ENCODE measurements around the gene GRID1.

GRID1 gene

GRCh38 chr10:85857305-85857704 lies 509.3 kb downstream of the GRID1 start:
- no peak overlapping the region for H3K4me3 ChIP-seq
- peaks cover 0 to 4% (median 0%) of the 10 kb centered on the region in 3 donors for H3K9me3 ChIP-seq
- H3K36me3 ChIP-seq: no peaks in the 10 kb centered on the region
- no peak overlapping the region for H3K27ac ChIP-seq
- no peak for DNase-seq
- no peak for TF ChIP-seq CTCF (IDR thresholded peaks at IDR 0.05)
- no peaks in the 10 kb centered on the region for H3K4me1 ChIP-seq
- intact Hi-C loops (cut with DNase I; ENCODE audit: low total_unique reads): no loop called here
- H3K27me3 ChIP-seq: no peaks in the 10 kb centered on the region

GRCh38 chr10:85851934-85852333 lies 514.7 kb downstream of the GRID1 start:
- DNase-seq: no peak
- Histone ChIP-seq H3K36me3 (no peaks in the 10 kb centered on the region), H3K27me3 (no peaks in the 10 kb centered on the region), H3K27ac (no peak overlapping the region), H3K4me3 (no peak overlapping the region), H3K4me1 (no peaks in the 10 kb centered on the region), H3K9me3 (peaks cover 0 to 10% (median 6%) of the 10 kb centered on the region in 3 donors)
- intact Hi-C loops (cut with DNase I; ENCODE audit: low total_unique reads): no loop called here
- no peak for TF ChIP-seq CTCF (IDR thresholded peaks at IDR 0.05)

- H3K27me3 ChIP-seq: no peaks in the 10 kb centered on the region
- H3K36me3 ChIP-seq: no peaks in the 10 kb centered on the region
- intact Hi-C loops (cut with DNase I; ENCODE audit: low total_unique reads): no loop called here
- no peak overlapping the region for H3K27ac ChIP-seq
- no peak overlapping the region for H3K4me3 ChIP-seq
- TF ChIP-seq CTCF (IDR thresholded peaks at IDR 0.05): no peak
- no peak for DNase-seq
- H3K4me1 ChIP-seq: no peaks in the 10 kb centered on the region
- H3K9me3 ChIP-seq: peaks cover 0 to 10% (median 6%) of the 10 kb centered on the region in 3 donors
Measured at GRCh38 chr10:85851325-85851724, 515.3 kb downstream of the GRID1 start.

- DNase-seq: no peak
- Histone ChIP-seq H3K36me3 (no peaks in the 10 kb centered on the region), H3K9me3 (peaks cover 0 to 10% (median 6%) of the 10 kb centered on the region in 3 donors), H3K4me3 (no peak overlapping the region), H3K27me3 (no peaks in the 10 kb centered on the region), H3K4me1 (no peaks in the 10 kb centered on the region), H3K27ac (no peak overlapping the region)
- intact Hi-C loops (cut with DNase I; ENCODE audit: low total_unique reads): no loop called here
- no peak for TF ChIP-seq CTCF (IDR thresholded peaks at IDR 0.05)
Measured at GRCh38 chr10:85850736-85851135, 515.9 kb downstream of the GRID1 start.

GRCh38 chr10:85849315-85849714 lies 517.3 kb downstream of the GRID1 start:
- DNase-seq: no peak
- Histone ChIP-seq H3K27me3 (no peaks in the 10 kb centered on the region), H3K4me1 (no peaks in the 10 kb centered on the region), H3K4me3 (no peak overlapping the region), H3K9me3 (peaks cover 0 to 10% (median 6%) of the 10 kb centered on the region in 3 donors), H3K27ac (no peak overlapping the region), H3K36me3 (no peaks in the 10 kb centered on the region)
- no peak for TF ChIP-seq CTCF (IDR thresholded peaks at IDR 0.05)
- intact Hi-C loops (cut with DNase I; ENCODE audit: low total_unique reads): no loop called here

GRCh38 chr10:85848756-85849155 lies 517.8 kb downstream of the GRID1 start:
- DNase-seq: no peak
- Histone ChIP-seq H3K4me3 (no peak overlapping the region), H3K9me3 (peaks cover 0 to 10% (median 6%) of the 10 kb centered on the region in 3 donors), H3K36me3 (no peaks in the 10 kb centered on the region), H3K27me3 (no peaks in the 10 kb centered on the region), H3K27ac (no peak overlapping the region), H3K4me1 (no peaks in the 10 kb centered on the region)
- TF ChIP-seq CTCF (IDR thresholded peaks at IDR 0.05): no peak
- intact Hi-C loops (cut with DNase I; ENCODE audit: low total_unique reads): no loop called here
